Lower leg skin (tissue), 3 donors: Measurements from ENCODE around the gene TBX1.

Experiments used
- POLR2A ChIP-seq, 2 donors: fragments of 450-650 bp; IDR thresholded peaks; one replicate each; pipeline ENCODE4 v1.6.1; 2016 to 2017; ENCODE audit warnings: antibody characterized with exemption in 2 of 2, mild to moderate bottlenecking in 1 of 2, moderate library complexity in 1 of 2
- TF ChIP-seq, protein P1 (sequence below), 3 donors: fragments of 450-650 bp; IDR thresholded peaks; one replicate each; pipeline ENCODE4 v1.5.1; 2016; ENCODE audit warnings: antibody characterized with exemption in 3 of 3, mild to moderate bottlenecking in 3 of 3, moderate library complexity in 2 of 3

DNA sequence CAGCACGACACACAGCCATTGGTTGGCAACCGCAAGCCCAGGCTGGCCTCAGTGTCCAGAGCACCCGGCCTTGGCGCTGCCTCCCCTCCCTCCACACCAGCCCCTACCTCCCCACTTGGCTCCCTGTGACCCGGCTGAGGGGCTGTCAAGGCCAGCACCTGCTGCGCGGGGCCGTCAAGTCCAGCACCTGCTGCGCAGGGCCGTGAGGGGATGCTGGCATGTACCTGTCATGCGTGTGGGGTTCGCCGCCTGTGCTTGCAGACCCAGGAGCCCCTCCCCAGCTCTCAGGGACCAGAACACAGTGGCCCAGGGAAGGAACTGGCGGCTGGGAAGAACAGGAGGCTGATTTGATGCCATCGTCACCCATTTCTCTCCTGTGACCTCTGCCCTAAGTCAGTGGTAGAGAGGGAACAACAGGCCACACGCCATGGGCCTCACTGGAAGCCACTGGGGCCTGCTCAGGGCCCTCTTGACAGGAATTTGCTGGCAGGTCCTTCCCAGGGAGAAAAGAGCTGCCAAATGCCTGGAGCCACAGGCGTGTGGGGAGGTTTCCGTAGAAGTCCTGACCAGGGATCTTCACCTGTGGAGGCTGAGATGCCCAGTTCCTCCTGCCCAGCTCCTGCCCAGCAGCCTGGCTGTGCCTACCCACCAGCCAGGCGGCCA, 37.6 kb downstream of the TBX1 start:
- TF ChIP-seq, protein P1, sequence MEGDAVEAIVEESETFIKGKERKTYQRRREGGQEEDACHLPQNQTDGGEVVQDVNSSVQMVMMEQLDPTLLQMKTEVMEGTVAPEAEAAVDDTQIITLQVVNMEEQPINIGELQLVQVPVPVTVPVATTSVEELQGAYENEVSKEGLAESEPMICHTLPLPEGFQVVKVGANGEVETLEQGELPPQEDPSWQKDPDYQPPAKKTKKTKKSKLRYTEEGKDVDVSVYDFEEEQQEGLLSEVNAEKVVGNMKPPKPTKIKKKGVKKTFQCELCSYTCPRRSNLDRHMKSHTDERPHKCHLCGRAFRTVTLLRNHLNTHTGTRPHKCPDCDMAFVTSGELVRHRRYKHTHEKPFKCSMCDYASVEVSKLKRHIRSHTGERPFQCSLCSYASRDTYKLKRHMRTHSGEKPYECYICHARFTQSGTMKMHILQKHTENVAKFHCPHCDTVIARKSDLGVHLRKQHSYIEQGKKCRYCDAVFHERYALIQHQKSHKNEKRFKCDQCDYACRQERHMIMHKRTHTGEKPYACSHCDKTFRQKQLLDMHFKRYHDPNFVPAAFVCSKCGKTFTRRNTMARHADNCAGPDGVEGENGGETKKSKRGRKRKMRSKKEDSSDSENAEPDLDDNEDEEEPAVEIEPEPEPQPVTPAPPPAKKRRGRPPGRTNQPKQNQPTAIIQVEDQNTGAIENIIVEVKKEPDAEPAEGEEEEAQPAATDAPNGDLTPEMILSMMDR (IDR thresholded peaks at IDR 0.05): no peak
- TF ChIP-seq POLR2A (IDR thresholded peaks at IDR 0.05): no peak
